NCI-H1092 (cell line): ENCODE measurements around the gene GAS2L2.

Experiments
- DNase-seq: peaks from one replicate; lab custom pipeline; 2025; lab: John Stamatoyannopoulos, UW

GAS2L2 gene

GRCh38 chr17:35694906-35695305 lies 58.1 kb downstream of the GAS2L2 start:
- no peak for DNase-seq
